ENCODE measurements around the gene CYLD.

Gene CYLD

GRCh38 chr16:50741225-50741780 lies 583 bp upstream of the CYLD start:
- DNase-seq, result no peak

GRCh38 chr16:50742576-50743200 lies 802 bp downstream of the CYLD start:
- DNase-seq, result no peak

GRCh38 chr16:50743581-50744225 lies 1.8 kb downstream of the CYLD start:
- no peak for DNase-seq

GRCh38 chr16:50744881-50745280 lies 3.0 kb downstream of the CYLD start:
- no peak for DNase-seq

GRCh38 chr16:50745940-50746339 lies 4.1 kb downstream of the CYLD start:
- no peak for DNase-seq

GRCh38 chr16:50747207-50747956 lies 5.5 kb downstream of the CYLD start:
- no peak for DNase-seq

- no peak for DNase-seq
Observed at GRCh38 chr16:50751528-50751927, 9.6 kb downstream of the CYLD start.

GRCh38 chr16:50752471-50753235 lies 10.8 kb downstream of the CYLD start:
- DNase-seq, result no peak

- DNase-seq, result no peak
Observed at GRCh38 chr16:50756473-50756872, 14.6 kb downstream of the CYLD start.

GRCh38 chr16:50761267-50761666 lies 19.4 kb downstream of the CYLD start:
- DNase-seq, result no peak

- no peak for DNase-seq
Observed at GRCh38 chr16:50762241-50762640, 20.4 kb downstream of the CYLD start.

- no peak for DNase-seq
Observed at GRCh38 chr16:50763211-50763610, 21.3 kb downstream of the CYLD start.

- DNase-seq, result no peak
Observed at GRCh38 chr16:50765260-50765659, 23.4 kb downstream of the CYLD start.

GRCh38 chr16:50765861-50766260 lies 24.0 kb downstream of the CYLD start:
- DNase-seq, result no peak

GRCh38 chr16:50767197-50767596 lies 25.3 kb downstream of the CYLD start:
- no peak for DNase-seq

GRCh38 chr16:50771366-50771765 lies 29.5 kb downstream of the CYLD start:
- no peak for DNase-seq

GRCh38 chr16:50774405-50774804 lies 32.5 kb downstream of the CYLD start:
- no peak for DNase-seq

- DNase-seq, result no peak
Observed at GRCh38 chr16:50774960-50775359, 33.1 kb downstream of the CYLD start.

- DNase-seq, result no peak
Observed at GRCh38 chr16:50776037-50776436, 34.2 kb downstream of the CYLD start.

- no peak for DNase-seq
Observed at GRCh38 chr16:50778284-50779163, 36.6 kb downstream of the CYLD start.

- no peak for DNase-seq
Observed at GRCh38 chr16:50781043-50781442, 39.2 kb downstream of the CYLD start.

- DNase-seq, result no peak
Observed at GRCh38 chr16:50781518-50781917, 39.6 kb downstream of the CYLD start.
